Fibroblast of the aortic adventitia (primary cell): ENCODE measurements around the gene TRMO. TPM values are rescaled to one million over a fixed set of nuclear protein-coding genes. Genes with fewer than 3 reads are reported as not detected.

Source experiments
- DNase-seq: peaks from one replicate; pipeline ENCODE4 v3.0.0-alpha.2; 2010; ENCODE audit warnings: low read depth
- H3K4me3 ChIP-seq: 2 replicates; pipeline ENCODE4 v1.5.1; 2011; ENCODE audit warnings: low read depth, mild to moderate bottlenecking, control low read depth, low read length, moderate library complexity
- total RNA-seq: library from RNA; depleted of rRNA; stranded (reverse); fragments of >200 nt; gene quantifications from 2 replicates; pipeline ENCODE4 v1.2.3, GENCODE V29; 2012; ENCODE audit warnings: low replicate concordance
- TF ChIP-seq, protein P1 (sequence below): IDR thresholded peaks from 2 replicates; pipeline ENCODE4 v1.5.1; 2011; ENCODE audit warnings: mild to moderate bottlenecking, low read length, control low read depth, inconsistent platforms; ENCODE audit not compliant: insufficient read depth

The TRMO gene
- total RNA-seq, 1 donor, result 15.1 TPM

DNA sequence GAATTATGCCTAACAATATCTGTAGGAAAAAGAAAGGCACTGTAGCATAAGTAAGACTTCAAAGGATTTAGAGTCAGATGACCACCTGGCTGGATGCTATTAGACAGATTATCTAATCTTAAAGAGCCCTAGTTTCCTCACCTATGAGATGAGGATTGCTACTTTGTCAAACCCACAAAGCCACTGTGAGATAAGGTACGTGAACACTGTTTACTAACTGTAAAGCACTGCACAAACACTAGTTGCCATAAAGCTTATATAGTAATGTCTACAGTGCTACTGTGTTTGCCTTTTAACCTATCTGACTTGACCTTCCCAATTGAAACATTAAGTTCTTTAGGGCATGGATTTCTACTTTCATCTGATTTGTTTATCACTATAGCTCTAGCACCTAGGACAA lies 10.3 kb downstream of the TRMO start:
- TF ChIP-seq, protein P1, sequence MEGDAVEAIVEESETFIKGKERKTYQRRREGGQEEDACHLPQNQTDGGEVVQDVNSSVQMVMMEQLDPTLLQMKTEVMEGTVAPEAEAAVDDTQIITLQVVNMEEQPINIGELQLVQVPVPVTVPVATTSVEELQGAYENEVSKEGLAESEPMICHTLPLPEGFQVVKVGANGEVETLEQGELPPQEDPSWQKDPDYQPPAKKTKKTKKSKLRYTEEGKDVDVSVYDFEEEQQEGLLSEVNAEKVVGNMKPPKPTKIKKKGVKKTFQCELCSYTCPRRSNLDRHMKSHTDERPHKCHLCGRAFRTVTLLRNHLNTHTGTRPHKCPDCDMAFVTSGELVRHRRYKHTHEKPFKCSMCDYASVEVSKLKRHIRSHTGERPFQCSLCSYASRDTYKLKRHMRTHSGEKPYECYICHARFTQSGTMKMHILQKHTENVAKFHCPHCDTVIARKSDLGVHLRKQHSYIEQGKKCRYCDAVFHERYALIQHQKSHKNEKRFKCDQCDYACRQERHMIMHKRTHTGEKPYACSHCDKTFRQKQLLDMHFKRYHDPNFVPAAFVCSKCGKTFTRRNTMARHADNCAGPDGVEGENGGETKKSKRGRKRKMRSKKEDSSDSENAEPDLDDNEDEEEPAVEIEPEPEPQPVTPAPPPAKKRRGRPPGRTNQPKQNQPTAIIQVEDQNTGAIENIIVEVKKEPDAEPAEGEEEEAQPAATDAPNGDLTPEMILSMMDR, result no peak
- DNase-seq, result no peak
- no peak overlapping the region for H3K4me3 ChIP-seq

DNA sequence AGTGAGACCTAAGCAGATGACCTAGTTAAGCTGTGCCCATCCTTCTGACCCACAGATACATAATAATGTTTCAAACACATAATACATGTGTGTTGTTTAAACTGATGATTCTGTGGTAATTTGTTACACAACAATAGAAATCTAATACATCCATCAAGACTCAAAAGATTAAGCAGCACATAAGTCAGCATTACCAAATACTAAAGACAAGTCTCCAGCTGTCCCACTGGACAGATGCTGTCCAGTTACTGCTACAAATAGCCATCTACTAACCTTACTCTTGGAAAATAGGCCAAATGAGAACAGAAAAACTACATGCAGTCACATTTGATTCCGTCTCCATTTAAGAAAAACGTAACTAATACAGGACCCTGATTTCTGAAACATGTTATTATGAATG lies 10.8 kb downstream of the TRMO start:
- TF ChIP-seq, protein P1, result no peak
- no peak overlapping the region for H3K4me3 ChIP-seq
- DNase-seq, result no peak

DNA sequence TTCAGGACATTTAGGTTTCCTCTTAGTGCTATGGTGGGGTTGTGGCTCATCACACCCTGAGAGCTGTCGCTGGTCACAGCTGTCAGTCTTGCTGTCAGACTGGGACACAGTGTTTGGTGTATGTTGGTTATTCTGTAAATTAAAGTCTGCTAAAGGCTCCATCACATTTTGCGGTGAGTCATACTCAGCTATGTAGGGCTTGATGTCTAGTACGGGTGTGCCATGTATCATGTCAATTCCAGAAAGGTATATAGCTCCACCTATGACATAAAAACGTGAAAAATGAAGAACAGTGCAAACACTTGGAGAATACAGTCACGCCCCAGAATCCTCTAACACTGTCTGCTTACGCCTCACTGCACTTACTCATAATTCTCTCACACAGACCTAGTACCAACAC lies 11.9 kb downstream of the TRMO start:
- TF ChIP-seq, protein P1, result no peak
- H3K4me3 ChIP-seq, result no peak overlapping the region
- no peak for DNase-seq

DNA sequence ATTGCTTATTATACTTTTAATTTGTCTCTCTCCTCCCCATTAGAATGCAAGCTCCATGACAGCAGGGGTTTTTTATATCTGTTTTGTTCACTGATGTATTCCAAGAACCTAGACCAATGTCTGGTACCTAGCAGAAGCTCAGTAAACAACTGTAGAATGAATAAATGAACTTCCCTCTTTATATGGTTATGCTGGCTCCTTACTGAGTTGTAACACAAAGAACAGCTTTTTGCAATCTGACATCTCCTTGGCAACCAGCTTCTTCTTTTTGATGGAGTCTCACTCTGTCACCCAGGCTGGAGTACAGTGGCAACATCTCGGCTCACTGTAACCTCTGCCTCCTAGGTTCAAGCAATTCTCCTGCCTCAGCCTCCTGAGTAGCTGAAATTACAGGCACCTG lies 13.6 kb downstream of the TRMO start:
- H3K4me3 ChIP-seq, result no peak overlapping the region
- TF ChIP-seq, protein P1, result no peak
- no peak for DNase-seq

DNA sequence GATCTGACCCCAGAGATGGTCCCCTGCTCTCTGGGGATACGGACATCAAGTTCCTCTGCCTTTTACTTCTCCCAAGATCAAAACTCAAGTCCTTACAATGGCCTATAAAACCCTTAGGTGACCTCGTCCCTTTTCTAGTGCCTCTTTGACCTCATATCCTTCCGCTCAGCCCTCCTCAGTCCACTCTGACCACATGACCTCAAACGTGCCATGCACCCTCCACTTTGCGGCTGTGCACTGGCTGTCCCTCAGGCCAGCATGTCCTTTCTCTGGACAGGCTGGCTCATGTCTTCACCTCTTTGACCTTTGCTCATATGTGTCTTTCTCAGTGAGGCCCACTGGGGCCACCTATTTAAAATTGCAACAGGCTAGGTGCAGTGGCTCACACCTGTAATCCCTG lies 14.7 kb downstream of the TRMO start:
- H3K4me3 ChIP-seq, result no peak overlapping the region
- TF ChIP-seq, protein P1, result no peak
- no peak for DNase-seq

DNA sequence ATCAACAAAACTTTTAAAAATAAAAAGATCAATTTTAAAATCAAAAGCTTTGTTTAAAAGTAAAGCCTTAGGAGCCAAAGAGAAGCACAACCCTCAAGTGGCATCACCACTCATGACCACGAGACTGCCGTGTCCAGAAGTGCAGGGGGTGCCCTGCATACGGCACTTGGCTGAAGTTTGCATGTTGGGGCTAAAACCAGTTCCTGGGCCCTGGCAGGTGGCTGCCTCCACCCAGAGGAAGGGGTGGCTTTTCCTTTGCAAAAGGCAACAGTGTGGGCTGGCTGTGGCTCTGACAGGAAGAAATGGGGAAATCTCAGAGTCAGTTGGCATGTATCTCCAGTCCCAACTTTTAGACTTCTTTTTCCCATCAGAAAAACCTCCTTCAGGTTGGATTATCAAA lies 15.3 kb downstream of the TRMO start:
- H3K4me3 ChIP-seq, result no peak overlapping the region
- TF ChIP-seq, protein P1, result no peak
- no peak for DNase-seq

DNA sequence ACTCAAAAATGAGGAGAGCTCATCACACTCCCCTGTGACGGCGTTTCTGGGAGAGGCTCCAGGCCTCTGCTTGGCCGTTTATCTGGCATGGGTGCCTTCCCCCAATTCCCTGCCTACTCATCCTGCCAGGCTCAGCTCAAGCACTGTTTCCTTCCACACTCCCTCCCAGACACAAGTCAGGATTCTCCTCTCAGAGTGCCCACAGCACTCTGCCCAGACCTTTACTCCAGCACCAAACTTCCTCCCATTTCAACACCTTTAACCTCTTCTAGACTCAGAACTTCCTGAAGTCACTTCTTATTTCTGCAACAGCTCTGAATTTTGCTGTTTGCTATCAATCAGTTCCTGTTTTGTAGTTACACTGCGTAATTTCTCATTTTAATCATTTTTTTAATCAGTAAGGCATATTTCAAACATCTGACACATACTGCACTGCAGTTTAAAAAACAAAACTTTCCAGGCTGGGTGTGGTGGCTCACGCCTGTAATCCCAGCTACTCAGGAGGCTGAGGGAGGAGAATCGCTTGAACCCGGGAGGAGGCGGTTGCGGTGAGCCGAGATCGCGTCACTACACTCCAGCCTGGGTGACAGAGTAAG lies 16.0 kb downstream of the TRMO start:
- no peak overlapping the region for H3K4me3 ChIP-seq
- TF ChIP-seq, protein P1, result no peak
- peak; percentile 21 for DNase-seq
